ENCODE measurements around the gene FGD4. TPM values are rescaled to one million over a fixed set of nuclear protein-coding genes. Genes with fewer than 3 reads are reported as not detected.
A peak's percentile ranks its signal among the peaks of the same experiment; 100 is the strongest.

Gene FGD4
- total and polyA plus RNA-seq, 5 donors = 3.5 to 12.5 (median 10.7) TPM

DNA sequence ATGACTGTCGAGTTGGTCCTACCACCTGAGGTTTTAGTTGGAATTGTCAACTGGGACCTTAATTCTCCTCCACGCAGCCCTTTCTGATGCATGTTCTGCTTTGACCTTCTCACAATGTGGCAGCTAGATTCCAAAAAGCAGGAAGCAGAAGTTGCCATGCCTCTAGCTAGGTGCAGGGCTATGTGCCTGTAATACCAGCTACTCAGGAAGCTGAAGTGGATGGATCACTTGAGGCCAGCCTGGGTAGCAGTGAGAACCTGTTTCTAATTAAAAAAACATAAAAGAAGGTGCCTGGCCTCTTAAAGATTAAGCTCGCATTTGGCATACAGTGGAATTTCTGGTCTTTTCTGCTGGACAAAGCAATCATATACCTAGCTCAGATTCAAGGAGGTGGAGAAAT is 77.1 kb downstream of the FGD4 start:
- no peaks in the 10 kb centered on the region for H3K9me3 ChIP-seq (ENCODE audit: control insufficient read depth, low read length)

DNA sequence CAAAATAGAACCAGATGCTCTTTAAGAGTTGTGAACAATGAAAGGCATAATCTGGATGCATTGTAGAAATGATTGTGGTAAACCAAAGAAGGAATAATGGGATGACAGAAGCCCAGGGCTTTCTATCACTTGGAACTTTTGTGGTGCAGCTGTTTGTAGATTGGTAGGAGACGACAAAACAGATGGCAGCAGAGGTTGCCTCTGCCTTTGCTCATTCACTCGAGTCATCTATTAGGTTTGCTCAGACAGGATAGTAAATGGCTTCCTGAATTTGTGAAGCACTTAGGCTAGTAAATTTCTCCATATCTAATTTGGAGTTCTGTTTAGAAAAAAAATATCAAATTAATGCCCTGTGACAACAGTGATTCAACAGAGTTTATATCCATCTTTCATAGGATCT is 78.4 kb downstream of the FGD4 start:
- intact Hi-C loops (cut with DNase I) = no loop called here
- H3K4me1 ChIP-seq (ENCODE audit: control insufficient read depth, insufficient read depth, low read length) = no peaks in the 10 kb centered on the region

More for the DNA sequence above, 77.1 kb downstream of the FGD4 start:
- DNase-seq (no peak), ATAC-seq (peak; percentile 34 to 57)
- H3K4me3 ChIP-seq (ENCODE audit: low read length) = no peak overlapping the region
- no peaks in the 10 kb centered on the region for H3K4me1 ChIP-seq (ENCODE audit: control insufficient read depth, insufficient read depth, low read length)
- 85% methylated on average over 3 of the region's 3 CpGs for WGBS
- no peak overlapping the region for H3K27ac ChIP-seq (ENCODE audit: low read length)
- no peaks in the 10 kb centered on the region for H3K27me3 ChIP-seq (ENCODE audit: control insufficient read depth, insufficient read depth)
- intact Hi-C loops (cut with DNase I) = no loop called here

GRCh38 chr12:32478166-32478565 is 78.8 kb downstream of the FGD4 start:
- Histone ChIP-seq H3K4me1 (ENCODE audit: control insufficient read depth, insufficient read depth, low read length) (no peaks in the 10 kb centered on the region), H3K9me3 (ENCODE audit: control insufficient read depth, low read length) (no peaks in the 10 kb centered on the region), H3K27ac (ENCODE audit: low read length) (no peak overlapping the region), H3K27me3 (ENCODE audit: control insufficient read depth, insufficient read depth) (no peaks in the 10 kb centered on the region), H3K4me3 (ENCODE audit: low read length) (no peak overlapping the region)
- intact Hi-C loops (cut with DNase I) = no loop called here
- WGBS = 92% methylated on average over 7 of the region's 7 CpGs
- ATAC-seq = no peak
- DNase-seq = no peak

More for the DNA sequence above, 78.4 kb downstream of the FGD4 start:
- DNase-seq (no peak), ATAC-seq (no peak)
- Histone ChIP-seq H3K27ac (ENCODE audit: low read length) (no peak overlapping the region), H3K9me3 (ENCODE audit: control insufficient read depth, low read length) (no peaks in the 10 kb centered on the region), H3K27me3 (ENCODE audit: control insufficient read depth, insufficient read depth) (no peaks in the 10 kb centered on the region), H3K4me3 (ENCODE audit: low read length) (no peak overlapping the region)
- 62% methylated on average over 2 of the region's 2 CpGs for WGBS

- WGBS = 88% methylated on average over 5 of the region's 5 CpGs
- no peaks in the 10 kb centered on the region for H3K27me3 ChIP-seq (ENCODE audit: control insufficient read depth, insufficient read depth)
- intact Hi-C loops (cut with DNase I) = no loop called here
- no peak overlapping the region for H3K4me3 ChIP-seq (ENCODE audit: low read length)
- no peak overlapping the region for H3K27ac ChIP-seq (ENCODE audit: low read length)
- ATAC-seq (no peak), DNase-seq (no peak)
- H3K4me1 ChIP-seq (ENCODE audit: control insufficient read depth, insufficient read depth, low read length) = peaks cover 4% of the 10 kb centered on the region
- H3K9me3 ChIP-seq (ENCODE audit: control insufficient read depth, low read length) = no peaks in the 10 kb centered on the region
These were observed 79.7 kb downstream of the FGD4 start for GRCh38 chr12:32478858-32479725.

DNA sequence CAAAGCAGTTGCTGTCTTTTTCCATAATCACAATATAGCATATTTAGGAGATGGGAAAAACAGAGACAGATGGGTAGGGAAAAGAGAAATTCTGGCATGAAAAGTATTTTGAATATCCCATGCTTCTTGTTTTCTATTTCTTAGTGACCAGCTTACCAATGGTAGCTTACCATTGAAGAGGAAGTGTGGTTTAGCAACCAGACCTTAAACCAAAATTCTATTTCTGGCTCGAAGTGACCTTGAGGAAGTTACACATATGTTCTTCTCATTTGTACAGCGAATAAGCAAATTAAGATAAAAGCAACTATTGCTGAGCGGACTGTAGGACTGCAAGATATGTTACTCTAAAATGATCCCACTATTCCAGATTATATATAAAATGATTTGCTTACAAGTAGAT is 82.9 kb downstream of the FGD4 start:
- H3K4me1 ChIP-seq (ENCODE audit: control insufficient read depth, insufficient read depth, low read length) = peaks cover 4% of the 10 kb centered on the region
- no peaks in the 10 kb centered on the region for H3K27me3 ChIP-seq (ENCODE audit: control insufficient read depth, insufficient read depth)
- no peaks in the 10 kb centered on the region for H3K9me3 ChIP-seq (ENCODE audit: control insufficient read depth, low read length)
- 21% methylated on average over 3 of the region's 3 CpGs for WGBS
- H3K4me3 ChIP-seq (ENCODE audit: low read length) = no peak overlapping the region
- DNase-seq (no peak), ATAC-seq (peak in 1 of 2 donors; percentile 46)
- intact Hi-C loops (cut with DNase I) = no loop called here
- no peak overlapping the region for H3K27ac ChIP-seq (ENCODE audit: low read length)

DNA sequence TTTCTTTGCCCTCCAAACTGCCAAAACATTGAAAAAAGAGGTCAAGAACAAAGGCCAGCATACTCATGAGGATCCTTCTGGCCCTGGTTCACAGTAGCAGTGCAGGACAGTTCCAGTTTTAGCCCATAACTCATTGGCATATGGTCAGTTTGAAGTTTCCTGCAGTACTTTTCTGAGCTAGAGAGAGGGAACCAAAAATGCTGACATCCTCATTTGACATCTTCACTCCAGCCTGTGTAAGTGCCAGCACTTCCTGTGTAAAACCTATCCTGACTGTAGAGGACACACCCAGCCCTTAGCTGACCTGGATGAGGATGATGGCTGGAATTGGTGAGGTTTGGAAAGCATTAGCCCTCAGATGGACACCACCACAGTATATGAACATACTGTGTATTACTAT is 84.1 kb downstream of the FGD4 start:
- peaks cover 4% of the 10 kb centered on the region for H3K4me1 ChIP-seq (ENCODE audit: control insufficient read depth, insufficient read depth, low read length)
- intact Hi-C loops (cut with DNase I) = no loop called here
- H3K4me3 ChIP-seq (ENCODE audit: low read length) = no peak overlapping the region
- DNase-seq = no peak
- peak; percentile 76 to 80 for ATAC-seq
- H3K27ac ChIP-seq (ENCODE audit: low read length) = peak overlapping the region; percentile 81
- H3K9me3 ChIP-seq (ENCODE audit: control insufficient read depth, low read length) = no peaks in the 10 kb centered on the region
- no peaks in the 10 kb centered on the region for H3K27me3 ChIP-seq (ENCODE audit: control insufficient read depth, insufficient read depth)

DNA sequence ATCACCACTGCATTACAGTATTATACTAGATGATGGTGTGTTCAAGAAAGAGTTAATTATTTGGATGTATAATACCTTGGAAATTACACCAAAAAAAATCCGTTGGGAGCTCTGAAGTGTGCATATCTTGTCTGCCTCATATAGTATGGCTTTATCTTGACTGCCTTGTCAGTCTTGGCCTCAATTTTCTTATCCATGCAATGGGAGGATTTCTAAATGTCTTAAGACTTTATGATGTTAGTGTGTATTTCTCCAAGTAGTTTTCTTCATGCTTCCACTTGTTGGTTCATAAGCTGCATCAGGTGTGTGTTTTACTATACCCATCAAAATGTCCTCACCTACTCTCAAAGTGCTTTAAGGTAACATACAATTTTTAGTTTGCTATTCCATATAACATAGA is 84.6 kb downstream of the FGD4 start:
- Histone ChIP-seq H3K27me3 (ENCODE audit: control insufficient read depth, insufficient read depth) (no peaks in the 10 kb centered on the region), H3K27ac (ENCODE audit: low read length) (no peak overlapping the region), H3K4me3 (ENCODE audit: low read length) (no peak overlapping the region), H3K9me3 (ENCODE audit: control insufficient read depth, low read length) (no peaks in the 10 kb centered on the region), H3K4me1 (ENCODE audit: control insufficient read depth, insufficient read depth, low read length) (peaks cover 4% of the 10 kb centered on the region)
- intact Hi-C loops (cut with DNase I) = no loop called here
- no peak for ATAC-seq
- 29% methylated on average over 1 of the region's 1 CpG for WGBS
- DNase-seq = no peak

- no peaks in the 10 kb centered on the region for H3K9me3 ChIP-seq (ENCODE audit: control insufficient read depth, low read length)
- H3K27ac ChIP-seq (ENCODE audit: low read length) = no peak overlapping the region
- intact Hi-C loops (cut with DNase I) = no loop called here
- peaks cover 4% of the 10 kb centered on the region for H3K4me1 ChIP-seq (ENCODE audit: control insufficient read depth, insufficient read depth, low read length)
- DNase-seq (no peak), ATAC-seq (no peak)
- no peaks in the 10 kb centered on the region for H3K27me3 ChIP-seq (ENCODE audit: control insufficient read depth, insufficient read depth)
- H3K4me3 ChIP-seq (ENCODE audit: low read length) = peak overlapping the region; percentile 10
- WGBS = 41% methylated on average over 2 of the region's 2 CpGs
These were observed 86.8 kb downstream of the FGD4 start for GRCh38 chr12:32486158-32486557.

GRCh38 chr12:32488132-32488531 is 88.8 kb downstream of the FGD4 start:
- WGBS = 37% methylated on average over 2 of the region's 2 CpGs
- Histone ChIP-seq H3K4me3 (ENCODE audit: low read length) (no peak overlapping the region), H3K9me3 (ENCODE audit: control insufficient read depth, low read length) (no peaks in the 10 kb centered on the region), H3K4me1 (ENCODE audit: control insufficient read depth, insufficient read depth, low read length) (peaks cover 4% of the 10 kb centered on the region), H3K27me3 (ENCODE audit: control insufficient read depth, insufficient read depth) (no peaks in the 10 kb centered on the region), H3K27ac (ENCODE audit: low read length) (no peak overlapping the region)
- DNase-seq (no peak), ATAC-seq (no peak)
- intact Hi-C loops (cut with DNase I) = no loop called here

- 90% methylated on average over 2 of the region's 2 CpGs for WGBS
These were observed 89.7 kb downstream of the FGD4 start for GRCh38 chr12:32489070-32489469.

GRCh38 chr12:32490801-32491200 is 91.4 kb downstream of the FGD4 start:
- ATAC-seq = no peak
- H3K4me1 ChIP-seq (ENCODE audit: control insufficient read depth, insufficient read depth, low read length) = peaks cover 4% of the 10 kb centered on the region
- H3K9me3 ChIP-seq (ENCODE audit: control insufficient read depth, low read length) = no peaks in the 10 kb centered on the region
- no peak for DNase-seq
- H3K27ac ChIP-seq (ENCODE audit: low read length) = no peak overlapping the region
- WGBS = 97% methylated on average over 2 of the region's 2 CpGs
- no peaks in the 10 kb centered on the region for H3K27me3 ChIP-seq (ENCODE audit: control insufficient read depth, insufficient read depth)
- H3K4me3 ChIP-seq (ENCODE audit: low read length) = no peak overlapping the region
- intact Hi-C loops (cut with DNase I) = no loop called here

More at GRCh38 chr12:32489070-32489469, 89.7 kb downstream of the FGD4 start:
- ATAC-seq (no peak), DNase-seq (no peak)
- H3K4me1 ChIP-seq (ENCODE audit: control insufficient read depth, insufficient read depth, low read length) = no peaks in the 10 kb centered on the region
- intact Hi-C loops (cut with DNase I) = no loop called here
- no peak overlapping the region for H3K27ac ChIP-seq (ENCODE audit: low read length)
- H3K4me3 ChIP-seq (ENCODE audit: low read length) = no peak overlapping the region
- H3K27me3 ChIP-seq (ENCODE audit: control insufficient read depth, insufficient read depth) = no peaks in the 10 kb centered on the region
- no peaks in the 10 kb centered on the region for H3K9me3 ChIP-seq (ENCODE audit: control insufficient read depth, low read length)

All from right cardiac atrium (tissue), 5 donors.